Stimulated activated CD8-positive, alpha-beta memory T cell treated with anti-CD3 and anti-CD28 coated beads, Interleukin-12 subunit alpha, Interleukin-12 subunit beta, amount 100 ng/mL, for 1 hour (primary cell): ENCODE data around the gene MAPK12.

Experiments used
- DNase-seq: peaks from one replicate; pipeline ENCODE4 v3.0.0-alpha.2; 2020; ENCODE audit warnings: low read depth

Gene MAPK12

GRCh38 chr22:50261615-50262459, at the start of gene MAPK12:
TSS of gene MAPK12 (minus strand) at chr22:50261683. CDS start at chr22:50261509, 174 bp downstream.
- no peak for DNase-seq

GRCh38 chr22:50310949-50311444, 49.5 kb upstream of the MAPK12 start:
- DNase-seq = no peak

- DNase-seq = no peak
Observed at GRCh38 chr22:50310031-50310722, 48.7 kb upstream of the MAPK12 start.

- DNase-seq = no peak
Observed at GRCh38 chr22:50309601-50309991, 48.1 kb upstream of the MAPK12 start.

- DNase-seq = no peak
Observed at GRCh38 chr22:50308986-50309600, 47.6 kb upstream of the MAPK12 start.

- DNase-seq = no peak
Observed at GRCh38 chr22:50308597-50308935, 47.1 kb upstream of the MAPK12 start.

- DNase-seq = no peak
Observed at GRCh38 chr22:50307890-50308596, 46.6 kb upstream of the MAPK12 start.

- no peak for DNase-seq
Observed at GRCh38 chr22:50306753-50307749, 45.6 kb upstream of the MAPK12 start, which contains the start of gene PLXNB2. TSS of gene PLXNB2 (minus strand) at chr22:50307646. CDS start at chr22:50290584, 17,062 bp downstream.

GRCh38 chr22:50305923-50306566, 44.6 kb upstream of the MAPK12 start:
- DNase-seq = no peak

GRCh38 chr22:50305393-50305922, 44.0 kb upstream of the MAPK12 start:
- DNase-seq = no peak

GRCh38 chr22:50304528-50305392, 43.3 kb upstream of the MAPK12 start:
- DNase-seq = no peak

- DNase-seq = no peak
Observed at GRCh38 chr22:50303848-50304527, 42.5 kb upstream of the MAPK12 start.

- no peak for DNase-seq
Observed at GRCh38 chr22:50303515-50303847, 42.0 kb upstream of the MAPK12 start.

GRCh38 chr22:50302564-50302963, 41.1 kb upstream of the MAPK12 start:
- no peak for DNase-seq

- DNase-seq = no peak
Observed at GRCh38 chr22:50302041-50302541, 40.6 kb upstream of the MAPK12 start.

- no peak for DNase-seq
Observed at GRCh38 chr22:50301581-50301991, 40.1 kb upstream of the MAPK12 start.

- no peak for DNase-seq
Observed at GRCh38 chr22:50300620-50301257, 39.3 kb upstream of the MAPK12 start.
